RWPE1 (cell line): ENCODE data around the gene CDX4.

ENCODE experiments used
- CTCF ChIA-PET: fragments of 350-600 bp; sonication (Branson Sonifier 250); formaldehyde crosslinking; extraction: SDS; loops from one replicate; lab custom pipeline; 2021; lab: Yijun Ruan, JAX
- POLR2A ChIA-PET: fragments of 400-600 bp; formaldehyde crosslinking; extraction: SDS; loops from one replicate; lab custom pipeline; 2020; ENCODE audit warnings: antibody characterized with exemption; ENCODE audit not compliant: low non-redundant PET; lab: Yijun Ruan, JAX
- DNase-seq: peaks from one replicate; pipeline ENCODE4 v3.0.0; 2012; ENCODE audit warnings: low spot score
- H3K27ac ChIP-seq: fragments of 450-650 bp; 2 replicates; pipeline ENCODE4 v1.5.1; 2017
- CTCF ChIP-seq: fragments of 450-650 bp; conservative IDR thresholded peaks from 2 replicates; pipeline ENCODE4 v1.5.1; 2017; ENCODE audit warnings: low read depth, mild to moderate bottlenecking

CDX4 gene, protein sequence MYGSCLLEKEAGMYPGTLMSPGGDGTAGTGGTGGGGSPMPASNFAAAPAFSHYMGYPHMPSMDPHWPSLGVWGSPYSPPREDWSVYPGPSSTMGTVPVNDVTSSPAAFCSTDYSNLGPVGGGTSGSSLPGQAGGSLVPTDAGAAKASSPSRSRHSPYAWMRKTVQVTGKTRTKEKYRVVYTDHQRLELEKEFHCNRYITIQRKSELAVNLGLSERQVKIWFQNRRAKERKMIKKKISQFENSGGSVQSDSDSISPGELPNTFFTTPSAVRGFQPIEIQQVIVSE

GRCh38 chrX:73446831-73447230, at the start of gene CDX4:
Gene CDX4 (plus strand): TSS chrX:73447053. CDS start chrX:73447254, 201 bp downstream.
- POLR2A ChIA-PET = no interaction called here
- CTCF ChIA-PET = no interaction called here
- no peak within 1 kb of the TSS for H3K27ac ChIP-seq
- no peak for DNase-seq
- TF ChIP-seq CTCF = no peak

DNA sequence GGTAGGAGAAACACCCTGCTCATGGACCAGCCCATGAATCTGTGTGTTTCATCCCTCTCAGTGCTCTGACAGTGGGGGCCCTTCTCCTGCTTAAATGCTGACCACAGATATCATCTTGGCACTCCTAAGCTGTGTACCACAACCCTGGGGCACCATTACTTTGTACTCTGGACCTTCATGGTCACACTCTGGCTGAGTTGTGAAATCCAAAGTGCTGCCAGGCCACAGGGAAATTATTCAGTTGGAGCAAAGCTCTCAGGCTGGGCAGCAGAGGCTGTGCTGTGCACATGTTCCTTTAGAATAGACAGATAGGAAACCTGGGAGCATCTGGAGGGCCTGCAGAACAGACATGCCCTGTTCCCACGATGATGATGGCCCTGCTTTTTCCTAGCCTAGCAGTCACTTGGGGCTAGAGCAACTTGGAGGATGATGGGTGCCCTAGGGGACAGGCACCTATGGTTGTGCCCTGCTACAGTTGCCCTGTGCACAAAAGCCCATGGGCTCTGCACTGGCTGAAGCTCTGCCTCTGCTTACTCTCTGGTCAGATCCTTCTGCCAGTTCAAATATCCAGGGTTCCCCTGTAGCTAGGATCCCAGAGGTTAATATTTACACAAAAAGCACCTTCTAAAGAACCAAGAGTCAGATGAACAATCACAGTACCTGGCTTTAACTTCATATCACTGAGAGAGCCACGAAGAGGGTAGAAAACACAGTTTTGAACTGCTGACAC, 48.5 kb upstream of the CDX4 start:
- TF ChIP-seq CTCF = no peak
- ChIA-PET CTCF (no interaction called here), POLR2A (no interaction called here)
- no peak for DNase-seq
- H3K27ac ChIP-seq = no peak overlapping the region

DNA sequence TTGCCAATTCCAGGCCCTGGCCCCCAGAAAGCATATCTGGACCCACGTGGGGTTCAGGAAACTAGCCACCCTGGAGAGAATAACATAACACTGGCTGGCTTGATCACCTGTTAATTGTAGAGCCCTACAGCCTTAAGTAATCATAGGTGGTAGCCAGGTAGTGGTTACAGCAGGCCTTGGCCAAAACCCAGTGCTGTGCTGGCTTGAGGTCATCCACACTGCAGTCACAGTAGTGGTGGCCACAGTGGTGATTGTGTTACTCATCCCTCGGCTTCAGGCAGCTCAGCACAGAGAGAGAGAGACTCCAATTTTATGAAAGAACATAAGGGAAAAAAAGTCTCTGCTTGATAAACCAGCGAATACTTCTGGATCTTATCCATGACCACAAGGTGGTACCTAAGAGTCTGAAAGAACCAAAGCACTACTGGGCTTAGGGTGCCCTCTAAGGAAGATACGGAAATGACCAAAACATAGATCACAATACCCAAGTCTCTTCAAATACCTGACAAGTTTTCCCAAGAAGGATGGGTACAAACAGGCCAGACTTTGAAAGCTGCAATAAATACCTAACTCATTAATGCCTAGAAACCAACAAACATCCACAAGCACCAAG, 46.6 kb upstream of the CDX4 start:
- CTCF ChIA-PET = no interaction called here
- H3K27ac ChIP-seq = no peak overlapping the region
- no peak for DNase-seq
- POLR2A ChIA-PET = no interaction called here
- no peak for TF ChIP-seq CTCF

- H3K27ac ChIP-seq = no peak overlapping the region
- no peak for TF ChIP-seq CTCF
- ChIA-PET POLR2A (no interaction called here), CTCF (no interaction called here)
- no peak for DNase-seq
Measured at GRCh38 chrX:73401591-73402266, 45.1 kb upstream of the CDX4 start.

DNA sequence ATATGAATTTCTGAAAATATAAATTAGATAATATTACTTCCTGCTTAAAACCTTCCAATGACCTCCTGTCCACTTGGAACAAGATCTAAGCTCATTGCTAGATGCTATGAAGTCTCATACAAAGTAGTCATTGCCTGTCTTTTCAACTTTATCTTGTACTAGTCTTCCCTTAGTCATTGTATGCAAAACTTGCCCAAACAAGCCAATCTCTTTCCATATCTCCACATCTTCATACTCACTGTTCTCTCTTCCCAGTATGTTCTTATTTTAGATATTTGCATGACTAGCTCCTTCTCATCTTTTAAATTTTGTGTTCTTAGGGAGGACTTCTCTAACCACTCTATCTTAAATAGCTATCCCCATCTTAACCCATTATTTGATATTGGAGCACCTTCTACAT, 33.9 kb upstream of the CDX4 start:
- DNase-seq = no peak
- TF ChIP-seq CTCF = no peak
- POLR2A ChIA-PET = no interaction called here
- H3K27ac ChIP-seq = no peak overlapping the region
- CTCF ChIA-PET = no interaction called here

GRCh38 chrX:73447311-73447794, 500 bp downstream of the CDX4 start:
- ChIA-PET CTCF (no interaction called here), POLR2A (no interaction called here)
- no peak for DNase-seq
- TF ChIP-seq CTCF = no peak
- no peak overlapping the region for H3K27ac ChIP-seq
